Ovary (tissue), 9 donors: Measurements from ENCODE around the gene MSH4. TPM values are rescaled to one million over a fixed set of nuclear protein-coding genes. Genes with fewer than 3 reads are reported as not detected.

Experiments
- DNase-seq, 5 donors: peaks; one replicate each; pipeline ENCODE4 v3.0.0-alpha.2; 2019 to 2020
- H3K27ac ChIP-seq, 2 donors: fragments of 200-600 bp; one replicate each; pipeline versions ENCODE4 v1.5.1 to v1.8.0; 2019 to 2022
- H3K27me3 ChIP-seq: fragments of 200-600 bp; one replicate; pipeline ENCODE4 v1.8.0; 2022
- H3K36me3 ChIP-seq: fragments of 200-600 bp; sonication (generic); one replicate; pipeline ENCODE4 v1.5.1; 2019
- H3K4me1 ChIP-seq: one replicate; pipeline ENCODE4 v1.8.1; 2013; ENCODE audit warnings: mild to moderate bottlenecking, moderate library complexity; ENCODE audit not compliant: insufficient read depth
- H3K4me3 ChIP-seq: fragments of 200-600 bp; sonication (generic); one replicate; pipeline ENCODE4 v1.5.1; 2017
- H3K9me3 ChIP-seq, 2 donors: fragments of 200-600 bp in 1 of 2; sonication (generic) in 1 of 2; one replicate each; pipeline versions ENCODE4 v1.5.1 to v1.8.1; 2013 to 2019; ENCODE audit warnings: mild to moderate bottlenecking in 1 of 2, moderate library complexity in 1 of 2
- EP300 ChIP-seq: sonication (generic); formaldehyde crosslinking; IDR thresholded peaks from one replicate; pipeline ENCODE4 v1.6.1; 2017; ENCODE audit warnings: antibody characterized with exemption
- POLR2A ChIP-seq: fragments of 450-650 bp; IDR thresholded peaks from one replicate; pipeline ENCODE4 v1.6.1; 2017; ENCODE audit warnings: antibody characterized with exemption, mild to moderate bottlenecking, moderate library complexity
- WGBS, 3 donors: extraction: QIAGEN DNeasy Blood & Tissue Kit in 1 of 3; methylation state at CpG; one replicate each; pipeline versions ENCODE4 v1.1.5 to v1.1.7; 2013 to 2017; 5-methylcytosine and 5-hydroxymethylcytosine counted together
- intact Hi-C, 4 donors: fragments of 100-400 bp; cut with DNase I; formaldehyde crosslinking; loops; one replicate each; pipeline versions ENCODE4 v1.11.0 to v1.15.1; 2022 to 2023
- polyA plus RNA-seq, 2 donors: library from polyadenylated mRNA; stranded (reverse); fragments of 200-250 nt in 1 of 2; fragments of 350-450 nt in 1 of 2; fragmentation: Illumina TruSeq in 1 of 2; extraction: RNeasy Lipid Tissue Mini Kit (QIAGEN cat#74804) in 1 of 2; gene quantifications; one replicate each; pipeline ENCODE4 v1.2.3, GENCODE V29; 2013 to 2014
- small RNA-seq: library from RNA; depleted of rRNA; stranded (forward); fragments of <200 nt; gene quantifications from one replicate; pipeline ENCODE3, GENCODE V24; 2016
- total RNA-seq, 7 donors: library from RNA; depleted of rRNA in 2 of 7; stranded (reverse); fragments of >200 nt in 2 of 7; fragmentation: NEBNext Ultra II Directional in 3 of 7; extraction: Animal tissue kit (Norgen Biotek cat#: 25700) in 3 of 7; gene quantifications; one replicate each; pipeline versions ENCODE4 v1.1.0 to v1.2.4, GENCODE V29; 2016 to 2023
- TF ChIP-seq, protein P1 (sequence below), 3 donors: fragments of 450-650 bp in 2 of 3; fragments of 200-600 bp in 1 of 3; IDR thresholded peaks; one replicate each; pipeline versions ENCODE4 v1.5.1 to v1.8.0; 2016 to 2022; ENCODE audit warnings: antibody characterized with exemption in 3 of 3, mild to moderate bottlenecking in 1 of 3
- donor health status: DM: no; HTN: no; CAD: no; lungs with moderate emphysema.
- donor health status: DM: no; HTN: no; CAD: no.
- donor health status: Bipolar disorder and iron deficiency.
- donor health status: DM: yes; HTN: yes; CAD: no.
- donor health status: DM: no; HTN: no; CAD: no.
- donor health status: DM: yes; HTN: yes; CAD: no.

MSH4 gene
- total and polyA plus RNA-seq, 9 donors, result 0.07 to 0.88 (median 0.53) TPM

GRCh38 chr1:75952016-75952415 is 155.3 kb downstream of the MSH4 start:
- peaks cover 3% of the 10 kb centered on the region for H3K27me3 ChIP-seq
- H3K4me3 ChIP-seq, result no peak overlapping the region
- 50 to 63% (median 51%) methylated on average over 1 of the region's 1 CpG for WGBS, 3 donors
- DNase-seq, result no peak
- TF ChIP-seq, protein P1, sequence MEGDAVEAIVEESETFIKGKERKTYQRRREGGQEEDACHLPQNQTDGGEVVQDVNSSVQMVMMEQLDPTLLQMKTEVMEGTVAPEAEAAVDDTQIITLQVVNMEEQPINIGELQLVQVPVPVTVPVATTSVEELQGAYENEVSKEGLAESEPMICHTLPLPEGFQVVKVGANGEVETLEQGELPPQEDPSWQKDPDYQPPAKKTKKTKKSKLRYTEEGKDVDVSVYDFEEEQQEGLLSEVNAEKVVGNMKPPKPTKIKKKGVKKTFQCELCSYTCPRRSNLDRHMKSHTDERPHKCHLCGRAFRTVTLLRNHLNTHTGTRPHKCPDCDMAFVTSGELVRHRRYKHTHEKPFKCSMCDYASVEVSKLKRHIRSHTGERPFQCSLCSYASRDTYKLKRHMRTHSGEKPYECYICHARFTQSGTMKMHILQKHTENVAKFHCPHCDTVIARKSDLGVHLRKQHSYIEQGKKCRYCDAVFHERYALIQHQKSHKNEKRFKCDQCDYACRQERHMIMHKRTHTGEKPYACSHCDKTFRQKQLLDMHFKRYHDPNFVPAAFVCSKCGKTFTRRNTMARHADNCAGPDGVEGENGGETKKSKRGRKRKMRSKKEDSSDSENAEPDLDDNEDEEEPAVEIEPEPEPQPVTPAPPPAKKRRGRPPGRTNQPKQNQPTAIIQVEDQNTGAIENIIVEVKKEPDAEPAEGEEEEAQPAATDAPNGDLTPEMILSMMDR (IDR thresholded peaks at IDR 0.05), result no peak
- TF ChIP-seq POLR2A (no peak), EP300 (no peak)
- H3K4me1 ChIP-seq, result no peaks in the 10 kb centered on the region
- H3K9me3 ChIP-seq, result no peaks in the 10 kb centered on the region
- H3K36me3 ChIP-seq, result no peaks in the 10 kb centered on the region
- intact Hi-C loops, result no loop called here
- H3K27ac ChIP-seq, result no peak overlapping the region

- no peaks in the 10 kb centered on the region for H3K9me3 ChIP-seq
- 76 to 85% (median 85%) methylated on average over 4 of the region's 4 CpGs for WGBS, 3 donors
- no peaks in the 10 kb centered on the region for H3K36me3 ChIP-seq
- intact Hi-C loops, result no loop called here
- no peak for DNase-seq
- H3K27me3 ChIP-seq, result peaks cover 3% of the 10 kb centered on the region
- H3K27ac ChIP-seq, result no peak overlapping the region
- no peaks in the 10 kb centered on the region for H3K4me1 ChIP-seq
- H3K4me3 ChIP-seq, result no peak overlapping the region
- TF ChIP-seq POLR2A (no peak), EP300 (no peak)
- TF ChIP-seq, protein P1 (IDR thresholded peaks at IDR 0.05), result no peak
These were observed 156.8 kb downstream of the MSH4 start for GRCh38 chr1:75953461-75953860.

GRCh38 chr1:75954586-75954985 is 157.9 kb downstream of the MSH4 start:
- intact Hi-C loops, result no loop called here
- Histone ChIP-seq H3K36me3 (no peaks in the 10 kb centered on the region), H3K27ac (no peak overlapping the region)

More at GRCh38 chr1:75954586-75954985, 157.9 kb downstream of the MSH4 start:
- Histone ChIP-seq H3K9me3 (no peaks in the 10 kb centered on the region), H3K4me3 (no peak overlapping the region), H3K4me1 (no peaks in the 10 kb centered on the region), H3K27me3 (peaks cover 3% of the 10 kb centered on the region)
- TF ChIP-seq POLR2A (no peak), EP300 (no peak)
- TF ChIP-seq, protein P1 (IDR thresholded peaks at IDR 0.05), result no peak
- DNase-seq, result no peak

Small RNA genes lying within 50 kb of the gene (small RNA-seq; reads per million reads assigned to genes)
- not detected for gene SNORD45A
- not detected for gene SNORD45B
- gene SNORD45C, result not detected

Other genes with a start within 250 kb of the MSH4 start
- gene SLC44A5, start 185.8 kb upstream of the MSH4 start, total RNA-seq, result 1 to 10 TPM in 5 of 7 donors, under 1 TPM in 2; 0.62 to 2.5 (median 1.1) TPM
- gene SLC44A5, start 185.8 kb upstream of the MSH4 start, polyA plus RNA-seq, result 1 to 10 TPM; 1.1 to 1.2 TPM
- gene ACADM, start 72.2 kb upstream of the MSH4 start, total RNA-seq, result 10 to 100 TPM; 38.9 to 59.3 (median 54.9) TPM
- 10 to 100 TPM; 40.7 to 61.7 TPM for gene ACADM, start 72.2 kb upstream of the MSH4 start, polyA plus RNA-seq
- 10 to 100 TPM; 44.0 to 77.8 (median 57.3) TPM for gene RABGGTB, start 10.6 kb upstream of the MSH4 start, total RNA-seq
- gene RABGGTB, start 10.6 kb upstream of the MSH4 start, polyA plus RNA-seq, result 10 to 100 TPM; 41.6 to 45.4 TPM
- gene ASB17, start 135.5 kb downstream of the MSH4 start, total RNA-seq, result not detected
- gene ASB17, start 135.5 kb downstream of the MSH4 start, polyA plus RNA-seq, result not detected